Measurements from ENCODE around the gene COBL.

Gene COBL

DNA sequence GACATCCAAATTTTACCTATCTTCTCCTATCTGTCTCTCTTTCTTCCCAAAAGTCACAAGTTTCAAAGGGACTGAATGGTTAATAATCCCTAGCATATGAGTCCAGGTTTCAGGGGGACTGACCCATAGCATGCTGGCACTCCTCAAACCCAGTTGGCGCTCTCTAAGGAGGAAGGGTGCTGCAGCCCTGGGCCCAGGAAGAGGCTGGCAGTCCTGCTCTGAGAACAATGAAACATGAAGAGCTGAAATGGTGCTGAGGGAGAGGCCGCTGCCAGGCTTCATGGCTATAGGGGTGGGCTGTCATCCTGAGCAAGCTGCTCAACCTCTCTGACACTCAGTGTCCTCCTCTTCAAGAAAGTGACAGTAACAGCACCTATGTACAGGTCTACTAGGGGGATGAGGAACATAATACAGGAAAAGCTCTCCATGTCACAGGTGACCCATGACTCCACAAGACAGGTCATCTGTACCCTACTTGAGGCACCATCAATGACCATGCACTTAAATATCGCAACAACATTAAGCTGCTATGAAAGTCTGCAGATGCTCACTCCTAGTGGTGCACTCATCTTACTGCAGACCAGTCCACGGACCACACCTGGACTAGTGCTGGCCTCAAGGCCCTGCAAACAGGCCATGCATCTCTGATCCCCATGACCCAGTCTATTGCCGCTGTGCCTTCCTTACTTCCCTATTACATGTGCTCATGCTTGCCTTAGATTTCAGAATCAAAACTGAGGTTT, 17.0 kb downstream of the COBL start:
- no peak for TF ChIP-seq CTCF (IDR thresholded peaks at IDR 0.05; ENCODE audit: insufficient read depth, low read depth, low read length, missing control alignments)
- no peak for DNase-seq (ENCODE audit: low read depth)
- H3K4me3 ChIP-seq (ENCODE audit: low read length), result no peak overlapping the region

DNA sequence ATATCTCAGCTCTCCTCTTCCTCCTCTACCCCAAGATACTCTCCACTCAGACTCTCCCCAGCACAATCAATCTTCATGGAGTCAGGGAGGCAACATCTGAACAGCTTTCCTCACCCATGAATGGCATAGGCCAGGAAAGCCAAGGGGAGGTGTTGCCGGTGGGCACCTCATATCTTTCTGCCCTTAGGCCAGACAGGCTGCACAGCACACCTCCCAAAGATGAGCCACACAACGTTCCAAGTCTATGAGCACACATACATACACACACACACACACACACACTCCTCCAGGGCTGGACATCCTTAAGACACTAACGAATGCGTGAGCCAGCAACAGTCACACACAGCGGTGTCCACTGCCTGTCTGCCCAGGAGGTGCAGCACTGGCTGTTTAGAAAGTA, 17.7 kb downstream of the COBL start:
- no peak overlapping the region for H3K4me3 ChIP-seq (ENCODE audit: low read length)
- DNase-seq (ENCODE audit: low read depth), result no peak
- TF ChIP-seq CTCF (IDR thresholded peaks at IDR 0.05; ENCODE audit: insufficient read depth, low read depth, low read length, missing control alignments), result no peak

DNA sequence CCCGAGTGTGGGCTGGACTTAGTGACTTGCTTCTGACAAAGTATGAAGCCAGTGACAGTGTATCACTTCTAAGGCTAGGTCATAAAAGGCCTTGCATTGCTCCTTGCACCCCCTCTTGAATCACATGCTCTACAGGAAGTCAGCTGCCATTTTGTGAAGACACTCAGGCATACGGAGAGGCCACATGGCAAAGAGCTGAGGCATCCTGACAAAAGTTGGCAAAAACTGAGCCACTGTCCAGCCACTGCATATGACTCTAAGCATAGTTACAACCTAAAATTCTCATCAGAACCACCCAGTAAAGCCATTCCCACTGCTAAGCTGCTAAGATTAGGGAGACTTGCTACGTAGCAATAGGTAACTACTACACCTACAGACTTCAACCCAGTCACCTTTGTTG, 18.6 kb downstream of the COBL start:
- no peak for TF ChIP-seq CTCF (IDR thresholded peaks at IDR 0.05; ENCODE audit: insufficient read depth, low read depth, low read length, missing control alignments)
- no peak for DNase-seq (ENCODE audit: low read depth)
- no peak overlapping the region for H3K4me3 ChIP-seq (ENCODE audit: low read length)

GRCh38 chr7:51295440-51296245, 21.0 kb downstream of the COBL start:
- no peak for DNase-seq (ENCODE audit: low read depth)
- H3K4me3 ChIP-seq (ENCODE audit: low read length), result no peak overlapping the region
- no peak for TF ChIP-seq CTCF (IDR thresholded peaks at IDR 0.05; ENCODE audit: insufficient read depth, low read depth, low read length, missing control alignments)

GRCh38 chr7:51292596-51292995, 24.0 kb downstream of the COBL start:
- no peak for DNase-seq (ENCODE audit: low read depth)
- H3K4me3 ChIP-seq (ENCODE audit: low read length), result no peak overlapping the region
- no peak for TF ChIP-seq CTCF (IDR thresholded peaks at IDR 0.05; ENCODE audit: insufficient read depth, low read depth, low read length, missing control alignments)

GRCh38 chr7:51290702-51291540, 25.7 kb downstream of the COBL start:
- H3K4me3 ChIP-seq (ENCODE audit: low read length), result no peak overlapping the region
- no peak for DNase-seq (ENCODE audit: low read depth)
- no peak for TF ChIP-seq CTCF (IDR thresholded peaks at IDR 0.05; ENCODE audit: insufficient read depth, low read depth, low read length, missing control alignments)
